H9 (cell line): ENCODE data around the gene MYO10. TPM values are rescaled to one million over a fixed set of nuclear protein-coding genes. Genes with fewer than 3 reads are reported as not detected.

Source experiments
- DNase-seq: peaks from one replicate; pipeline ENCODE4 v3.0.0-alpha.2; 2017
- H2AFZ ChIP-seq: one replicate; pipeline ENCODE4 v1.6.1; 2013; ENCODE audit warnings: mild to moderate bottlenecking, low read length, control low read depth, moderate library complexity
- H2AK5ac ChIP-seq: 2 replicates; pipeline ENCODE4 v1.6.1; 2013; ENCODE audit warnings: low read length, control low read depth, mixed read lengths; ENCODE audit not compliant: insufficient read length
- H2BK120ac ChIP-seq: one replicate; pipeline ENCODE4 v1.6.1; 2013; ENCODE audit warnings: low read depth, mild to moderate bottlenecking, low read length, control low read depth, inconsistent platforms; ENCODE audit not compliant: poor library complexity, severe bottlenecking
- H2BK12ac ChIP-seq: 2 replicates; pipeline ENCODE4 v1.6.1; 2013; ENCODE audit warnings: low read length, control low read depth, mixed read lengths, low read depth; ENCODE audit not compliant: insufficient read length
- H2BK15ac ChIP-seq: 2 replicates; pipeline ENCODE4 v1.6.1; 2013; ENCODE audit warnings: low read depth, low read length, control low read depth
- H2BK20ac ChIP-seq: one replicate; pipeline ENCODE4 v1.6.1; 2013; ENCODE audit warnings: low read depth, mild to moderate bottlenecking, low read length, control low read depth, inconsistent platforms; ENCODE audit not compliant: poor library complexity, severe bottlenecking
- H2BK5ac ChIP-seq: 2 replicates; pipeline ENCODE4 v1.6.1; 2013; ENCODE audit warnings: low read length, control low read depth, mixed read lengths; ENCODE audit not compliant: insufficient read length
- H3K14ac ChIP-seq: 2 replicates; pipeline ENCODE4 v1.6.1; 2013; ENCODE audit warnings: low read length, control low read depth; ENCODE audit not compliant: insufficient read depth
- H3K18ac ChIP-seq: 2 replicates; pipeline ENCODE4 v1.6.1; 2013; ENCODE audit warnings: low read depth, mild to moderate bottlenecking, mixed read lengths, low read length, control low read depth; ENCODE audit not compliant: insufficient read length
- H3K23ac ChIP-seq: 2 replicates; pipeline ENCODE4 v1.6.1; 2013; ENCODE audit warnings: low read length, control low read depth, mixed read lengths, low read depth; ENCODE audit not compliant: insufficient read length
- H3K23me2 ChIP-seq: 2 replicates; pipeline ENCODE4 v1.6.1; 2013; ENCODE audit warnings: low read depth, mild to moderate bottlenecking, mixed read lengths, low read length, control low read depth; ENCODE audit not compliant: insufficient read length, poor library complexity, severe bottlenecking
- H3K27ac ChIP-seq: 2 replicates; pipeline ENCODE4 v1.5.1; 2013; ENCODE audit warnings: low read length, control low read depth, mixed read lengths, low read depth; ENCODE audit not compliant: insufficient read length
- H3K27me3 ChIP-seq: 2 replicates; pipeline ENCODE4 v1.6.1; 2013; ENCODE audit warnings: low read length, control low read depth, inconsistent platforms; ENCODE audit not compliant: insufficient read depth
- H3K4ac ChIP-seq: 2 replicates; pipeline ENCODE4 v1.6.1; 2013; ENCODE audit warnings: low read depth, mild to moderate bottlenecking, control low read depth, inconsistent platforms, low read length, moderate library complexity
- H3K4me1 ChIP-seq: 2 replicates; pipeline ENCODE4 v1.6.1; 2013; ENCODE audit warnings: low read length, control low read depth, inconsistent platforms; ENCODE audit not compliant: insufficient read depth
- H3K4me2 ChIP-seq: 2 replicates; pipeline ENCODE4 v1.6.1; 2013; ENCODE audit warnings: low read length, control low read depth, mixed read lengths; ENCODE audit not compliant: insufficient read length, insufficient read depth
- H3K56ac ChIP-seq: 2 replicates; pipeline ENCODE4 v1.6.1; 2013; ENCODE audit warnings: low read depth, mild to moderate bottlenecking, mixed read lengths, low read length, control low read depth; ENCODE audit not compliant: insufficient read length
- H3K79me1 ChIP-seq: 2 replicates; pipeline ENCODE4 v1.6.1; 2013; ENCODE audit warnings: low read depth, mild to moderate bottlenecking, moderate library complexity, low read length, control low read depth, inconsistent platforms; ENCODE audit not compliant: insufficient read depth, poor library complexity, severe bottlenecking
- H3K79me2 ChIP-seq: 2 replicates; pipeline ENCODE4 v1.6.1; 2013; ENCODE audit warnings: low read length, control low read depth, inconsistent platforms; ENCODE audit not compliant: insufficient read depth
- H3K9ac ChIP-seq: 2 replicates; pipeline ENCODE4 v1.6.1; 2013; ENCODE audit warnings: low read length, control low read depth, mixed read lengths; ENCODE audit not compliant: insufficient read length; ENCODE audit errors: extremely low read depth
- H3K9me3 ChIP-seq: one replicate; pipeline ENCODE4 v1.6.1; 2013; ENCODE audit warnings: low read depth, low read length, inconsistent platforms; ENCODE audit not compliant: control insufficient read depth
- H3T11ph ChIP-seq: one replicate; pipeline ENCODE4 v1.6.1; 2013; ENCODE audit warnings: mild to moderate bottlenecking, low read length, control low read depth, inconsistent platforms
- H4K20me1 ChIP-seq: one replicate; pipeline ENCODE4 v1.6.1; 2013; ENCODE audit not compliant: control insufficient read depth, insufficient read length, insufficient read depth
- H4K5ac ChIP-seq: 2 replicates; pipeline ENCODE4 v1.6.1; 2013; ENCODE audit warnings: low read depth, mild to moderate bottlenecking, mixed read lengths, low read length, control low read depth; ENCODE audit not compliant: insufficient read length
- H4K8ac ChIP-seq: replicated peaks from 2 replicates; pipeline ENCODE4 v1.6.1; 2013; ENCODE audit warnings: low read length, control low read depth, mixed read lengths, low read depth; ENCODE audit not compliant: insufficient read length
- H4K91ac ChIP-seq: 2 replicates; pipeline ENCODE4 v1.6.1; 2013; ENCODE audit warnings: low read depth, mild to moderate bottlenecking, moderate library complexity, mixed read lengths, low read length, control low read depth; ENCODE audit not compliant: insufficient read length
- H3K27ac Mint-ChIP-seq, 3 experiments: 2 replicates in 2 of 3; 3 replicates in 1 of 3; pipeline ENCODE4 v1.8.0; 2020 to 2021; ENCODE audit warnings: mixed read lengths in 3 of 3, mild to moderate bottlenecking in 1 of 3, moderate library complexity in 1 of 3
- H3K27me3 Mint-ChIP-seq: 2 replicates; pipeline ENCODE4 v1.8.0; 2021; ENCODE audit warnings: low read depth, mild to moderate bottlenecking, moderate library complexity, mixed read lengths
- H3K36me3 Mint-ChIP-seq, 3 experiments: 2 replicates in 2 of 3; 3 replicates in 1 of 3; pipeline ENCODE4 v1.8.0; 2020 to 2021; ENCODE audit warnings: low read depth in 3 of 3, mixed read lengths in 3 of 3; ENCODE audit not compliant: insufficient read depth in 1 of 3
- H3K4me1 Mint-ChIP-seq, 2 experiments: 2 replicates each; pipeline ENCODE4 v1.8.0; 2020; ENCODE audit warnings: mixed read lengths in 2 of 2
- H3K4me3 Mint-ChIP-seq, 2 experiments: 2 replicates in 1 of 2; 3 replicates in 1 of 2; pipeline ENCODE4 v1.8.0; 2020 to 2021; ENCODE audit warnings: mild to moderate bottlenecking in 2 of 2, mixed read lengths in 2 of 2, moderate library complexity in 1 of 2
- H3K9me3 Mint-ChIP-seq, 2 experiments: 2 replicates in 1 of 2; 3 replicates in 1 of 2; pipeline ENCODE4 v1.8.0; 2020; ENCODE audit warnings: mild to moderate bottlenecking in 2 of 2, mixed read lengths in 2 of 2, moderate library complexity in 1 of 2
- CTCF ChIP-seq: fragments of 200-600 bp; sonication (generic); conservative IDR thresholded peaks from 3 replicates; pipeline ENCODE4 v1.8.0; 2021; ENCODE audit warnings: antibody characterized with exemption, mild to moderate bottlenecking
- WGBS: extraction: QIAGEN DNeasy Blood & Tissue Kit; methylation state at CpG from one replicate; pipeline ENCODE4 v1.1.7; 2013; ENCODE audit warnings: missing lambda C conversion rate, low lambda C conversion rate, mixed read lengths; ENCODE audit not compliant: insufficient read length; ENCODE audit errors: extremely low coverage; 5-methylcytosine and 5-hydroxymethylcytosine counted together
- total RNA-seq: library from RNA; stranded (reverse); gene quantifications from 2 replicates; pipeline ENCODE4 v1.2.1, GENCODE V29; 2021

MYO10 gene
- total RNA-seq, 1 experiment from 2014 or later: 127 TPM

- no peak overlapping the region for H2BK12ac ChIP-seq
- H2AK5ac ChIP-seq: no peak overlapping the region
- H3K18ac ChIP-seq: no peak overlapping the region
- H2AFZ ChIP-seq: no peak overlapping the region
- no peak overlapping the region for H3K4me2 ChIP-seq
- no peaks in the 10 kb centered on the region for H3K4me1 ChIP-seq
- no peak for DNase-seq
- H3K36me3 Mint-ChIP-seq: peaks cover 63 to 96% (median 95%) of the 10 kb centered on the region in 3 experiments; a peak in 6 of 7 replicates
- H3K27me3 ChIP-seq: no peaks in the 10 kb centered on the region
- H3K27ac Mint-ChIP-seq: no peak overlapping the region
- peaks cover under 1% of the 10 kb centered on the region for H4K20me1 ChIP-seq
- H3K9me3 ChIP-seq: no peaks in the 10 kb centered on the region
- no peak overlapping the region for H3T11ph ChIP-seq
- no peak overlapping the region for H3K4me3 Mint-ChIP-seq
- no peaks in the 10 kb centered on the region for H3K9me3 Mint-ChIP-seq
- no peak overlapping the region for H3K9ac ChIP-seq
- no peaks in the 10 kb centered on the region for H3K79me2 ChIP-seq
- H3K79me1 ChIP-seq: peaks cover 6% of the 10 kb centered on the region
- H2BK15ac ChIP-seq: no peak overlapping the region
- no peak overlapping the region for H4K91ac ChIP-seq
- no peak overlapping the region for H2BK120ac ChIP-seq
- H3K23me2 ChIP-seq: no peaks in the 10 kb centered on the region
- no CpG with 5 or more reads among the region's 4 CpGs for WGBS
- no peak overlapping the region for H2BK20ac ChIP-seq
- H3K56ac ChIP-seq: no peak overlapping the region
- H3K4me1 Mint-ChIP-seq: 0 out of 4 replicates have a peak, but pooled peaks cover 0 to under 1% of the 10 kb centered on the region in 2 experiments
- H3K14ac ChIP-seq: no peak overlapping the region
- H4K8ac ChIP-seq: no peak overlapping the region
- no peak overlapping the region for H3K23ac ChIP-seq
- no peak overlapping the region for H3K27ac ChIP-seq
- H3K4ac ChIP-seq: no peak overlapping the region
- no peak overlapping the region for H2BK5ac ChIP-seq
- TF ChIP-seq CTCF: no peak
- H4K5ac ChIP-seq: no peak overlapping the region
- no peaks in the 10 kb centered on the region; the same call in 1 of the 2 replicates for H3K27me3 Mint-ChIP-seq
These were observed 251.0 kb downstream of the MYO10 start for GRCh38 chr5:16685069-16685468.
